Ovary (tissue), 9 donors: ENCODE measurements around the gene TVP23B. TPM values are rescaled to one million over a fixed set of nuclear protein-coding genes. Genes with fewer than 3 reads are reported as not detected.
"Not testable (repeated sequence)": the region's sequence is repeated elsewhere in the genome, so short reads cannot be mapped to it uniquely, and the experiment has no call there.

Experiments
- DNase-seq, 5 donors: peaks; one replicate each; pipeline ENCODE4 v3.0.0-alpha.2; 2019 to 2020
- H3K27ac ChIP-seq, 2 donors: fragments of 200-600 bp; one replicate each; pipeline versions ENCODE4 v1.5.1 to v1.8.0; 2019 to 2022
- H3K27me3 ChIP-seq: fragments of 200-600 bp; one replicate; pipeline ENCODE4 v1.8.0; 2022
- H3K36me3 ChIP-seq: fragments of 200-600 bp; sonication (generic); one replicate; pipeline ENCODE4 v1.5.1; 2019
- H3K4me1 ChIP-seq: one replicate; pipeline ENCODE4 v1.8.1; 2013; ENCODE audit warnings: mild to moderate bottlenecking, moderate library complexity; ENCODE audit not compliant: insufficient read depth
- H3K4me3 ChIP-seq: fragments of 200-600 bp; sonication (generic); one replicate; pipeline ENCODE4 v1.5.1; 2017
- H3K9me3 ChIP-seq, 2 donors: fragments of 200-600 bp in 1 of 2; sonication (generic) in 1 of 2; one replicate each; pipeline versions ENCODE4 v1.5.1 to v1.8.1; 2013 to 2019; ENCODE audit warnings: mild to moderate bottlenecking in 1 of 2, moderate library complexity in 1 of 2
- POLR2A ChIP-seq: fragments of 450-650 bp; IDR thresholded peaks from one replicate; pipeline ENCODE4 v1.6.1; 2017; ENCODE audit warnings: antibody characterized with exemption, mild to moderate bottlenecking, moderate library complexity
- WGBS, 3 donors: extraction: QIAGEN DNeasy Blood & Tissue Kit in 1 of 3; methylation state at CpG; one replicate each; pipeline versions ENCODE4 v1.1.5 to v1.1.7; 2013 to 2017; 5-methylcytosine and 5-hydroxymethylcytosine counted together
- intact Hi-C, 4 donors: fragments of 100-400 bp; cut with DNase I; formaldehyde crosslinking; loops; one replicate each; pipeline versions ENCODE4 v1.11.0 to v1.15.1; 2022 to 2023
- polyA plus RNA-seq, 2 donors: library from polyadenylated mRNA; stranded (reverse); fragments of 200-250 nt in 1 of 2; fragments of 350-450 nt in 1 of 2; fragmentation: Illumina TruSeq in 1 of 2; extraction: RNeasy Lipid Tissue Mini Kit (QIAGEN cat#74804) in 1 of 2; gene quantifications; one replicate each; pipeline ENCODE4 v1.2.3, GENCODE V29; 2013 to 2014
- total RNA-seq, 7 donors: library from RNA; depleted of rRNA in 2 of 7; stranded (reverse); fragments of >200 nt in 2 of 7; fragmentation: NEBNext Ultra II Directional in 3 of 7; extraction: Animal tissue kit (Norgen Biotek cat#: 25700) in 3 of 7; gene quantifications; one replicate each; pipeline versions ENCODE4 v1.1.0 to v1.2.4, GENCODE V29; 2016 to 2023
- donor health status: DM: no; HTN: no; CAD: no; lungs with moderate emphysema.
- donor health status: DM: no; HTN: no; CAD: no.
- donor health status: Bipolar disorder and iron deficiency.
- donor health status: DM: yes; HTN: yes; CAD: no.
- donor health status: DM: no; HTN: no; CAD: no.
- donor health status: DM: yes; HTN: yes; CAD: no.

The TVP23B gene
- total and polyA plus RNA-seq, 9 donors = 27.0 to 44.7 (median 32.5) TPM

- H3K27me3 ChIP-seq, H3K36me3 ChIP-seq, H3K9me3 ChIP-seq, H3K27ac ChIP-seq, H3K4me1 ChIP-seq, intact Hi-C loops, DNase-seq, H3K4me3 ChIP-seq: not testable (repeated sequence)
- WGBS, 3 donors = 84 to 92% (median 86%) methylated on average over 5 of the region's 6 CpGs
Observed at GRCh38 chr17:18753829-18754409, 27.1 kb upstream of the TVP23B start.

DNA sequence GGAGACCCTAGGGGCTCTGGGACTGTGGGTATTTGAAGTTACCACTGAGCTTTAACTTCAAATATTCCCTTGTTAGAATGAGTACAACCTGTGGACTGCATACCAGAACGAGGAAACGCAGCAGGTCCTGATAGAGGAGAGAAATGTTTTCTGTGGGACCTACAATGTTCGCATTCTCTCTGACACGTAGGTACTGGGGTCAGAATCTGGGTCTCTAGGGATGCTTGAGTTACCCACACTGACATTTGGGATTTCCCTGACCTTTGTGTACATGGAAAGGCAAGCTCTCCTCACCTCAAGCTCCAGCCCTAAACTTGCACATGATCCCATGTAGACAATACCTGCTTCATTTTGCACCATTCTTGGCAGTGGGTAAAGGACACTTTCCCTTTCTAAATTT lies 25.0 kb upstream of the TVP23B start:
- intact Hi-C loops, H3K27ac ChIP-seq, H3K9me3 ChIP-seq, H3K4me1 ChIP-seq, DNase-seq, H3K4me3 ChIP-seq, H3K27me3 ChIP-seq, H3K36me3 ChIP-seq: not testable (repeated sequence)
- 76 to 90% (median 81%) methylated on average over 4 of the region's 4 CpGs for WGBS, 3 donors

- H3K27me3 ChIP-seq, H3K27ac ChIP-seq, H3K4me3 ChIP-seq, H3K9me3 ChIP-seq, H3K36me3 ChIP-seq, DNase-seq, H3K4me1 ChIP-seq, intact Hi-C loops: not testable (repeated sequence)
- whole genome bisulfite sequencing, 3 donors = 83 to 91% (median 88%) methylated on average over 8 of the region's 8 CpGs
Observed at GRCh38 chr17:18757368-18758044, 23.5 kb upstream of the TVP23B start.

GRCh38 chr17:18758344-18758743 lies 22.6 kb upstream of the TVP23B start:
- H3K4me3 ChIP-seq, H3K4me1 ChIP-seq, H3K9me3 ChIP-seq, H3K27me3 ChIP-seq, H3K27ac ChIP-seq, DNase-seq, H3K36me3 ChIP-seq, intact Hi-C loops: not testable (repeated sequence)
- WGBS, 3 donors = 57 to 96% methylated on average over 1 to 2 of the region's 6 CpGs; no CpG with 5 or more reads in 1 of the 3 donors

GRCh38 chr17:18760221-18760620 lies 20.8 kb upstream of the TVP23B start:
- DNase-seq, H3K4me3 ChIP-seq, H3K36me3 ChIP-seq, H3K4me1 ChIP-seq, H3K9me3 ChIP-seq, H3K27me3 ChIP-seq, intact Hi-C loops, H3K27ac ChIP-seq: not testable (repeated sequence)
- WGBS, 3 donors = 92 to 94% (median 94%) methylated on average over 6 of the region's 6 CpGs

DNA sequence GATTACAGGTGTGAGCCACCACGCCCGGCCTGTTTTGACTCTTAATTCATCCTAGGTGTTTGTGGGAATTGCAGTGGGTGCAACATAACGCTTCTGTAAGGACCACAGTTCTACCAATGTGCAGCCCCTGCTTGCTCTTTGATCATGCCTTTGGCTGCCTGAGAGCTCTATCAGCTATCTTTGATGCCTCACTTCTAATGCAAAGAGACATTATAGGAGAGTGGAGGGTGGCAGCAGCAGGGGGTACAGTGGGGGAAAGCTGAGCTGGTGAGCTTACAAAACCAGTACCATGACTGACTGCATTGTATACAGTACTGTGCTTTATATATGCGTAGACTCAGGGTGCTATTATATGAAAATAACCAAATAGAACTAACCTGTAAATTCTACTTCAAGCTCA lies 10.4 kb upstream of the TVP23B start:
- DNase-seq, H3K27me3 ChIP-seq, H3K27ac ChIP-seq, H3K9me3 ChIP-seq, H3K4me3 ChIP-seq, H3K4me1 ChIP-seq, H3K36me3 ChIP-seq, intact Hi-C loops: not testable (repeated sequence)
- WGBS, 3 donors = 91 to 100% (median 97%) methylated on average over 2 to 4 of the region's 4 CpGs

- H3K27ac ChIP-seq, H3K36me3 ChIP-seq, intact Hi-C loops, H3K9me3 ChIP-seq, H3K27me3 ChIP-seq, H3K4me3 ChIP-seq, H3K4me1 ChIP-seq, DNase-seq: not testable (repeated sequence)
- whole genome bisulfite sequencing, 3 donors = 10 to 12% (median 10%) methylated on average over 4 of the region's 4 CpGs
Observed at GRCh38 chr17:18771066-18771465, 9.9 kb upstream of the TVP23B start.

DNA sequence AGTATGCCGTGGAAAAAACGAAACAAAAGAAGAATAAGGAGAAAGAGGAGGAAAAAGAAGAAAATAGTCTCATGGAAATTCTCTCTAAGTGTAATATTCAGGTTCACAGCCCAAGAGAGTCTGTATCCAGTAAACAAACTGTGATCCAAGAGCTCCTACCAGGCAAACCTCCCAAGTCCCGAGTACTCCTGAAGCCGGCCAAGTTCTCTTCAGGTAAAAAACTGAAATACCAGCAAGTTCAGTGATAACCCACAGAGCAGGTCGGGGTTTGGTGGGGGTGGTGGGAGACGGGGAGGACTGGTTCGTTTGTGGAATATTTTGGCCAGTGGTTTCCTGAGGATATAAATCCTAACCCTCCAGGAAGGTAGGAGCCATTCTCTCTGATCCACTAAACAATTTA lies 8.5 kb upstream of the TVP23B start:
- Histone ChIP-seq H3K27ac (peak overlapping the region in 1 of 2 donors; percentile 14), H3K9me3 (no peaks in the 10 kb centered on the region), H3K27me3 (no peaks in the 10 kb centered on the region), H3K4me3 (no peak overlapping the region), H3K36me3 (no peaks in the 10 kb centered on the region), H3K4me1 (no peaks in the 10 kb centered on the region)
- DNase-seq = no peak
- intact Hi-C loops = no loop called here
- TF ChIP-seq POLR2A = no peak
- 18 to 24% (median 19%) methylated on average over 7 of the region's 7 CpGs for WGBS, 3 donors

GRCh38 chr17:18781805-18782204 lies 822 bp downstream of the TVP23B start:
- intact Hi-C loops, H3K27me3 ChIP-seq, H3K4me1 ChIP-seq, H3K36me3 ChIP-seq, H3K9me3 ChIP-seq, H3K27ac ChIP-seq, DNase-seq: not testable (repeated sequence)
- H3K4me3 ChIP-seq = peak overlapping the region; percentile 57
- 0 to 3% methylated on average over 2 to 3 of the region's 5 CpGs; no CpG with 5 or more reads in 1 of the 3 donors for WGBS, 3 donors

DNA sequence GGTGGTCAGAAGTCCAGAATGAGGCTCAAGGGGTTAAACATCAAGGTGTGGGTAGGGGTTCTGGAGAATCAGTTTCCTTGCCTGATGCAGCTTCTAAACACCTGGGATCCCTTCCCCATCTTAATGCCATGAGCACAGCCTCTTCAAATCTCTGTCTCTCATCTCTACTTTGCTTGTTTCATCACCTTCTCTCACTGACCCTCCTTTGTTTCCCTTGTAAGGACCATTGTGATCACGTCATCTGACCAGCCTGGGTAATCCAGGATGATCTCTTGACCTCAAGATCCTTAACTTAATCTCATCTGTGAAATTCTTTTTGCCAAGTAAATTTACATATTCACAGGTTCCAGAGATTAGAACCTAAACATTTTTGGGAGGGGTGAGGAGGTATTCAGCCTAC lies 5.0 kb downstream of the TVP23B start:
- H3K4me3 ChIP-seq, H3K36me3 ChIP-seq, H3K27me3 ChIP-seq, H3K4me1 ChIP-seq, intact Hi-C loops, DNase-seq, H3K9me3 ChIP-seq, H3K27ac ChIP-seq: not testable (repeated sequence)
- 89 to 94% (median 93%) methylated on average over 1 of the region's 1 CpG for WGBS, 3 donors

DNA sequence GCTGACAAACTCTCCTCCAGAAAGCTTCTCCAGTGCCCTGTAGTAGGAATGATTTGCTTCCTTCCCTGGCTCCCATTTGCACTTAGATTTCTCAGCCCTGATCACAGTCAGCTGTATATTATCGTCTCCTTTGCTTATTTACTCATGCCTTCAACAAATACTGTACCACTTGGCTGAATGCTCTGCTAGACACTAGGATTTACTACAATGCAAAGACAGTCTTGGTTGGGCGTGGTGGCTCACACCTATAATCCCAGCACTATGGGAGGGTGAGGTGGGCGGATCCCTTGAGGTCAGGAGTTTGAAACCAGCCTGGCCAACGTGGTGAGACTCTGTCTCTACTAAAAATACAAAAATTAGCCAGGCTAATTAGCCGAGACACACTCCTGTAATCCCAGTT lies 5.9 kb downstream of the TVP23B start:
- H3K4me1 ChIP-seq, H3K27me3 ChIP-seq, H3K27ac ChIP-seq, H3K36me3 ChIP-seq, intact Hi-C loops, DNase-seq, H3K4me3 ChIP-seq, H3K9me3 ChIP-seq: not testable (repeated sequence)
- WGBS, 3 donors = 77 to 83% (median 77%) methylated on average over 4 of the region's 5 CpGs

DNA sequence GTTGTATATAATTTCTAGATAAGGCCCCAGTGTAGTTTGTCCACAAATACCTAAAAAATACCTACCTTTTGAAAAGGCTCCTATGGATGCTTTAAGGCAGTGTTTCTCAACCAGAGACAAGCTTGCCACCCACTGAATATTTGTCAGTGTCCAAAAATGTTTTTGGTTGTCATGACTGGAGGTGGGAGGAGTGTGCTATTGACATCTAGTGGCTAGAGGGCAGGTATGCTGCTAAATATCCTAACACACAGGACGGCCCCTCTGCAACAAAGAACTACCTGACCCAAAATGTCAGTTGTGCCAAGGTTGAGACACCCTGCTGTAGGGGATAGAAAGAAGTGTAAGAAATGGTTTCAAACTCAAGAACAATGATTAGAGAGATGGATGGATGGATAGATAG lies 10.4 kb downstream of the TVP23B start:
- H3K36me3 ChIP-seq, H3K9me3 ChIP-seq, DNase-seq, intact Hi-C loops, H3K27me3 ChIP-seq, H3K4me1 ChIP-seq, H3K27ac ChIP-seq, H3K4me3 ChIP-seq: not testable (repeated sequence)
- 50 to 64% (median 56%) methylated on average over 1 of the region's 1 CpG for WGBS, 3 donors
